ENCODE data around the gene SOWAHA. TPM values are rescaled to one million over a fixed set of nuclear protein-coding genes. Genes with fewer than 3 reads are reported as not detected.

SOWAHA gene
- total and polyA plus RNA-seq, 2 of the 4 experiments (the other 2 are of a cell fraction), result 0.03 TPM; not detected in 1

- Histone ChIP-seq H2BK5ac (ENCODE audit: low read depth, low read length, poor library complexity, severe bottlenecking) (no peak overlapping the region), H2BK15ac (ENCODE audit: low read depth, low read length) (no peak overlapping the region), H3K9me3 (ENCODE audit: control insufficient read depth, insufficient read depth, low read length) (no peaks in the 10 kb centered on the region), H3K56ac (ENCODE audit: extremely low read depth, insufficient read depth, low read length) (no peak overlapping the region), H3K79me1 (ENCODE audit: low read depth in 1 of 2, low read length in 2 of 2) (no peaks in the 10 kb centered on the region), H3K23ac (ENCODE audit: low read depth, low read length) (no peak overlapping the region), H3K4ac (ENCODE audit: low read depth, low read length) (no peak overlapping the region), H4K91ac (ENCODE audit: insufficient read depth, low read depth, low read length) (no peak overlapping the region), H4K20me1 (ENCODE audit: insufficient read depth, low read length) (no peaks in the 10 kb centered on the region), H2AK5ac (ENCODE audit: low read depth, low read length) (no peak overlapping the region), H2BK20ac (ENCODE audit: low read depth, low read length) (no peak overlapping the region), H2AFZ (replicated peaks; ENCODE audit: low read length, poor library complexity) (no peak overlapping the region), H3K18ac (ENCODE audit: low read depth, low read length) (no peak overlapping the region), H3K27me3 (ENCODE audit: control insufficient read depth, insufficient read depth, low read length) (no peaks in the 10 kb centered on the region), H3K4me2 (ENCODE audit: low read depth, low read length) (no peak overlapping the region), H2AK9ac (replicated peaks; ENCODE audit: low read depth, low read length, poor library complexity) (no peak overlapping the region), H2BK120ac (ENCODE audit: low read depth, low read length) (no peak overlapping the region), H3K4me1 (ENCODE audit: control insufficient read depth, insufficient read depth, low read length) (peaks cover 13% of the 10 kb centered on the region), H3K36me3 (ENCODE audit: control insufficient read depth, insufficient read depth, low read length) (no peaks in the 10 kb centered on the region), H3K14ac (replicated peaks; ENCODE audit: low read depth, low read length) (no peak overlapping the region), H4K8ac (ENCODE audit: low read depth in 2 of 2, low read length in 2 of 2) (no peak overlapping the region), H3K9me1 (ENCODE audit: insufficient read depth, low read length) (no peaks in the 10 kb centered on the region; the same call in 1 of the 2 replicates), H3K27ac (ENCODE audit: insufficient read depth, low read length) (no peak overlapping the region), H3K4me3 (ENCODE audit: insufficient read depth, low read depth, low read length) (no peak overlapping the region), H4K5ac (ENCODE audit: low read depth, low read length) (no peak overlapping the region), H3K9ac (ENCODE audit: low read depth, low read length) (no peak overlapping the region)
- WGBS, 2 experiments (ENCODE audit: extremely low coverage in 2 of 2, insufficient read length in 1 of 2), result no CpG with 5 or more reads among the region's 5 CpGs
- CTCF ChIA-PET, result no interaction called here
- DNase-seq (peak; percentile 23), ATAC-seq (ENCODE audit: low read depth) (no peak)
- no TSS peak for BruUV-seq (replicated peaks)
- dilution Hi-C loops (cut with HindIII; ENCODE audit: low sequenced_read_pairs, unreplicated experiment), result no loop called here
- in situ Hi-C loops (cut with MboI; ENCODE audit: low sequenced_read_pairs), result no loop called here
- POLR2A ChIA-PET (ENCODE audit: unreplicated experiment), result no interaction called here
- intact Hi-C loops (cut with micrococcal nuclease), result no loop called here
- TF ChIP-seq RCOR1 (IDR thresholded peaks at IDR 0.05; ENCODE audit: insufficient replicate concordance, low read length), result no peak
- no peak for TF ChIP-seq MAZ (IDR thresholded peaks at IDR 0.05; ENCODE audit: borderline replicate concordance, low read depth, low read length)
- TF ChIP-seq FOS (IDR thresholded peaks at IDR 0.05; ENCODE audit: low read depth, low read length), result no peak
- no peak for TF ChIP-seq NFE2L2 (IDR thresholded peaks at IDR 0.05; ENCODE audit: low read depth, low read length)
- no peak for TF ChIP-seq MAFK (IDR thresholded peaks at IDR 0.05; ENCODE audit: low read depth, low read length)
- no peak for TF ChIP-seq CTCF (conservative IDR thresholded peaks at IDR 0.05; ENCODE audit: low read depth, low read length)
- no peak for TF ChIP-seq CEBPB (IDR thresholded peaks at IDR 0.05; ENCODE audit: low read depth, low read length)
- TF ChIP-seq RAD21 (IDR thresholded peaks at IDR 0.05; ENCODE audit: low read length), result no peak
- no peak for TF ChIP-seq POLR2A (IDR thresholded peaks at IDR 0.05; ENCODE audit: low read depth, low read length)
- no peak for TF ChIP-seq USF2 (IDR thresholded peaks at IDR 0.05; ENCODE audit: low read depth, low read length)
Measured at GRCh38 chr5:132785365-132785764, 27.7 kb upstream of the SOWAHA start.
